GM23338 (cell line): ENCODE results near the gene MLLT6. TPM values are rescaled to one million over a fixed set of nuclear protein-coding genes. Genes with fewer than 3 reads are reported as not detected.
A peak's percentile ranks its signal among the peaks of the same experiment; 100 is the strongest.

Experiments
- ATAC-seq: fragments of 200-7000 bp; cut with Tn5 transposase; 3 replicates; pipeline ENCODE4 v1.9.1; 2020
- DNase-seq: peaks from one replicate; pipeline ENCODE4 v3.0.0-alpha.2; 2015; ENCODE audit warnings: low spot score
- H2AFZ ChIP-seq: fragments of 200-600 bp; sonication (generic); 2 replicates; pipeline ENCODE4 v1.8.0; 2016; ENCODE audit warnings: antibody characterized with exemption, mild to moderate bottlenecking, moderate library complexity
- H3F3A ChIP-seq: fragments of 200-600 bp; sonication (generic); replicated peaks from 2 replicates; pipeline ENCODE4 v1.8.0; 2017; ENCODE audit warnings: antibody characterized with exemption, mixed run types, low read depth
- H3K27ac ChIP-seq: fragments of 200-600 bp; sonication (generic); 2 replicates; pipeline ENCODE4 v1.6.1; 2016; ENCODE audit warnings: low read depth
- H3K27me3 ChIP-seq: fragments of 200-600 bp; sonication (generic); 2 replicates; pipeline ENCODE4 v1.8.0; 2016; ENCODE audit warnings: mild to moderate bottlenecking, mixed run types, moderate library complexity; ENCODE audit not compliant: insufficient read depth
- H3K36me3 ChIP-seq: fragments of 200-600 bp; sonication (generic); 2 replicates; pipeline ENCODE4 v1.8.0; 2016; ENCODE audit warnings: mild to moderate bottlenecking; ENCODE audit not compliant: insufficient read depth
- H3K4me1 ChIP-seq: fragments of 200-600 bp; sonication (generic); 2 replicates; pipeline ENCODE4 v1.8.0; 2016; ENCODE audit warnings: mild to moderate bottlenecking, moderate library complexity; ENCODE audit not compliant: insufficient read depth
- H3K4me2 ChIP-seq: fragments of 200-600 bp; sonication (generic); 2 replicates; pipeline ENCODE4 v1.7.1; 2017; ENCODE audit warnings: mixed run types
- H3K4me3 ChIP-seq: fragments of 200-600 bp; sonication (generic); 2 replicates; pipeline ENCODE4 v1.6.1; 2016; ENCODE audit warnings: mixed run types
- H3K79me2 ChIP-seq: fragments of 200-600 bp; sonication (generic); replicated peaks from 2 replicates; pipeline ENCODE4 v1.8.0; 2017; ENCODE audit warnings: mild to moderate bottlenecking; ENCODE audit not compliant: insufficient read depth
- H3K9me2 ChIP-seq: fragments of 200-600 bp; sonication (generic); 2 replicates; pipeline ENCODE4 v1.8.0; 2017; ENCODE audit not compliant: insufficient read depth
- H4K20me1 ChIP-seq: fragments of 200-600 bp; sonication (generic); replicated peaks from 2 replicates; pipeline ENCODE4 v1.8.0; 2017; ENCODE audit warnings: mild to moderate bottlenecking; ENCODE audit not compliant: insufficient read depth
- H3K27ac Mint-ChIP-seq: 2 replicates; pipeline ENCODE4 v1.8.0; 2020; ENCODE audit warnings: inconsistent platforms, mild to moderate bottlenecking, moderate library complexity, mixed read lengths
- H3K27me3 Mint-ChIP-seq: 3 replicates; pipeline ENCODE4 v1.8.0; 2022; ENCODE audit warnings: low read depth, mild to moderate bottlenecking, moderate library complexity, mixed read lengths, inconsistent platforms; ENCODE audit not compliant: insufficient read depth, poor library complexity
- H3K36me3 Mint-ChIP-seq: 3 replicates; pipeline ENCODE4 v1.8.0; 2021; ENCODE audit warnings: low read depth, mild to moderate bottlenecking, inconsistent platforms, moderate library complexity, mixed read lengths
- H3K4me1 Mint-ChIP-seq: 3 replicates; pipeline ENCODE4 v1.8.0; 2020; ENCODE audit warnings: mild to moderate bottlenecking, inconsistent platforms, mixed read lengths
- H3K4me3 Mint-ChIP-seq: 3 replicates; pipeline ENCODE4 v1.8.0; 2021; ENCODE audit warnings: moderate library complexity, mild to moderate bottlenecking, inconsistent platforms, mixed read lengths
- H3K9me3 Mint-ChIP-seq: 3 replicates; pipeline ENCODE4 v1.8.0; 2020; ENCODE audit warnings: moderate library complexity, mild to moderate bottlenecking, inconsistent platforms, mixed read lengths
- CREB1 ChIP-seq: fragments of 250-450 bp; sonication (Bioruptor Pico); IDR thresholded peaks from 2 replicates; pipeline ENCODE4 v1.5.0; 2020; ENCODE audit warnings: low read depth, mild to moderate bottlenecking, moderate library complexity
- EZH2phosphoT487 ChIP-seq: fragments of 200-600 bp; sonication (generic); IDR thresholded peaks from one replicate; pipeline ENCODE4 v1.8.1; 2018; ENCODE audit warnings: antibody characterized with exemption; ENCODE audit not compliant: unreplicated experiment
- NANOG ChIP-seq: IDR thresholded peaks from 2 replicates; pipeline ENCODE4 v1.6.1; 2016; ENCODE audit warnings: antibody characterized with exemption, borderline replicate concordance
- ZNF114 ChIP-seq: fragments of 250-450 bp; sonication (Bioruptor Pico); IDR thresholded peaks from 2 replicates; pipeline ENCODE4 v1.5.0; 2020; ENCODE audit warnings: mild to moderate bottlenecking, moderate library complexity
- polyA plus RNA-seq: library from polyadenylated mRNA; unstranded; fragments of >200 nt; fragmentation: Nextera tagmentation; extraction: Ambion mirVana; gene quantifications from 2 replicates; pipeline ENCODE4 v1.2.1, GENCODE V29; 2016
- total RNA-seq: library from RNA; depleted of rRNA; stranded (reverse); fragments of >200 nt; shearing (Covaris generic); gene quantifications from 2 replicates; pipeline ENCODE4 v1.2.3, GENCODE V29; 2014
- TF ChIP-seq, protein P1 (sequence below), 2 experiments: fragments of 200-600 bp in 1 of 2; sonication (generic) in 1 of 2; conservative IDR thresholded peaks; 2 replicates each; pipeline versions ENCODE4 v1.5.1 to v1.6.1; 2016 to 2017; ENCODE audit warnings: antibody characterized with exemption in 2 of 2, low read depth in 2 of 2, mild to moderate bottlenecking in 2 of 2, moderate library complexity in 1 of 2
- TF ChIP-seq, protein P2 (sequence below): IDR thresholded peaks from one replicate; pipeline ENCODE4 v1.6.1; 2018; ENCODE audit warnings: antibody characterized with exemption; ENCODE audit not compliant: unreplicated experiment
- TF ChIP-seq, protein P3 (sequence below): fragments of 250-450 bp; sonication (Bioruptor Pico); IDR thresholded peaks from 2 replicates; pipeline ENCODE4 v1.5.0; 2020; ENCODE audit warnings: mild to moderate bottlenecking, moderate library complexity

The MLLT6 gene
- total and polyA plus RNA-seq, 2 experiments from 2014 or later = 2.6 to 2.8 TPM

DNA sequence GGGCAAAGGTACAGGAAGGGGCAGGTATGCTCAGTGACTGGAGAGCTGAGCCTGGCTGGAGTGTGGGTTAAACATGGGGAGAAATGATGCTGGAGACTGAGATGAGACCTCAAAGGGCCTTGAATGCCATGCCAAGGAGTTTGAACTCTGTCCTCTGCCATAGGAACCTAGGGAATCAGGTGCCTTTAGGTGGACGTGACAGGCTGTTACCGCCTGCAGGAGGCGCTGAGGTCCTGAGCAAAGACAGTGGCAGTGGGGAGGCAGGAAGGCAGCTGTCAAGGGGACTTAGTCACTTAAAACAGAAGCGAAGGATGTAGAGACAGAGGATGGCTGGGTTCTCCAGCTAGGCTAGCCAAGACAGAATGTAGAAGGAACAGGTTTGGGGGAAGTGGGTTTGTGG lies 56.5 kb downstream of the MLLT6 start:
- Histone ChIP-seq H3K9me2 (no peaks in the 10 kb centered on the region), H3K27me3 (no peaks in the 10 kb centered on the region), H3K36me3 (peaks cover 36% of the 10 kb centered on the region; the same call in 1 of the 2 replicates), H4K20me1 (peaks cover 16% of the 10 kb centered on the region), H3F3A (peaks cover 10% of the 10 kb centered on the region; the same call in 1 of the 2 replicates), H2AFZ (no peak overlapping the region), H3K27ac (no peak overlapping the region), H3K4me2 (no peak overlapping the region), H3K4me3 (no peak overlapping the region), H3K79me2 (no peaks in the 10 kb centered on the region; the same call in none of the 2 replicates), H3K4me1 (no peaks in the 10 kb centered on the region)
- ATAC-seq = peak; percentile 95
- peak; percentile 81 for DNase-seq
- Mint-ChIP-seq H3K4me1 (no peaks in the 10 kb centered on the region; the same call in 2 of the 3 replicates), H3K27ac (no peak overlapping the region), H3K36me3 (peaks cover 71% of the 10 kb centered on the region), H3K4me3 (no peak overlapping the region; the same call in 2 of the 3 replicates), H3K27me3 (peaks cover 3% of the 10 kb centered on the region), H3K9me3 (no peaks in the 10 kb centered on the region)
- TF ChIP-seq NANOG = no peak
- TF ChIP-seq, protein P1, sequence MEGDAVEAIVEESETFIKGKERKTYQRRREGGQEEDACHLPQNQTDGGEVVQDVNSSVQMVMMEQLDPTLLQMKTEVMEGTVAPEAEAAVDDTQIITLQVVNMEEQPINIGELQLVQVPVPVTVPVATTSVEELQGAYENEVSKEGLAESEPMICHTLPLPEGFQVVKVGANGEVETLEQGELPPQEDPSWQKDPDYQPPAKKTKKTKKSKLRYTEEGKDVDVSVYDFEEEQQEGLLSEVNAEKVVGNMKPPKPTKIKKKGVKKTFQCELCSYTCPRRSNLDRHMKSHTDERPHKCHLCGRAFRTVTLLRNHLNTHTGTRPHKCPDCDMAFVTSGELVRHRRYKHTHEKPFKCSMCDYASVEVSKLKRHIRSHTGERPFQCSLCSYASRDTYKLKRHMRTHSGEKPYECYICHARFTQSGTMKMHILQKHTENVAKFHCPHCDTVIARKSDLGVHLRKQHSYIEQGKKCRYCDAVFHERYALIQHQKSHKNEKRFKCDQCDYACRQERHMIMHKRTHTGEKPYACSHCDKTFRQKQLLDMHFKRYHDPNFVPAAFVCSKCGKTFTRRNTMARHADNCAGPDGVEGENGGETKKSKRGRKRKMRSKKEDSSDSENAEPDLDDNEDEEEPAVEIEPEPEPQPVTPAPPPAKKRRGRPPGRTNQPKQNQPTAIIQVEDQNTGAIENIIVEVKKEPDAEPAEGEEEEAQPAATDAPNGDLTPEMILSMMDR (conservative IDR thresholded peaks at IDR 0.05; ENCODE audit: low read depth in 2 of 2) = peak; percentile 79 to 92

DNA sequence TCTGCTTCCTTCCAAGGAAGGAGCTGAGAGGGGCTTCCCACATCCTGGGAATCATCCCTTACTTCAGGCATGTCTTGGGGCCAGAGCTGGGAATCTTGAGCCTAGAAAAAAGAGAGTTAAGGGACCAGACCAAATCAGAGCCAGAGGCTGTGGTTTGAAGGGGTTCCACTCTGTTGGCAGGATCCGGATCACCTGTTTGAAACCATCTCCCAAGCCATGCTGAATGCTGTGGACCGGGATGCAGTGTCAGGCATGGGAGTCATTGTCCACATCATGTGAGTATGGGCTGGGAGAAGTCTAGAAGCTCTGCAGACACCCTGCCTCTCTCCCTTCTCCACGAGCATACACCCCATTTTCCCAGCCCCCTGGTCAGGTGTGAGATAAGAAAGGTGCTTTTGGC lies 57.2 kb downstream of the MLLT6 start:
- Histone ChIP-seq H3F3A (peaks cover 13% of the 10 kb centered on the region; the same call in 1 of the 2 replicates), H2AFZ (no peak overlapping the region), H3K27me3 (no peaks in the 10 kb centered on the region), H3K27ac (no peak overlapping the region), H3K9me2 (no peaks in the 10 kb centered on the region), H3K4me2 (no peak overlapping the region), H3K4me1 (no peaks in the 10 kb centered on the region), H3K79me2 (no peaks in the 10 kb centered on the region; the same call in 1 of the 2 replicates), H3K36me3 (peaks cover 36% of the 10 kb centered on the region; the same call in 1 of the 2 replicates), H3K4me3 (no peak overlapping the region), H4K20me1 (peaks cover 16% of the 10 kb centered on the region)
- Mint-ChIP-seq H3K36me3 (peaks cover 74% of the 10 kb centered on the region), H3K4me3 (no peak overlapping the region), H3K27ac (no peak overlapping the region), H3K9me3 (no peaks in the 10 kb centered on the region), H3K4me1 (no peaks in the 10 kb centered on the region; the same call in 2 of the 3 replicates), H3K27me3 (peaks cover 3% of the 10 kb centered on the region)
- DNase-seq = no peak
- ATAC-seq = no peak
- TF ChIP-seq, protein P2, sequence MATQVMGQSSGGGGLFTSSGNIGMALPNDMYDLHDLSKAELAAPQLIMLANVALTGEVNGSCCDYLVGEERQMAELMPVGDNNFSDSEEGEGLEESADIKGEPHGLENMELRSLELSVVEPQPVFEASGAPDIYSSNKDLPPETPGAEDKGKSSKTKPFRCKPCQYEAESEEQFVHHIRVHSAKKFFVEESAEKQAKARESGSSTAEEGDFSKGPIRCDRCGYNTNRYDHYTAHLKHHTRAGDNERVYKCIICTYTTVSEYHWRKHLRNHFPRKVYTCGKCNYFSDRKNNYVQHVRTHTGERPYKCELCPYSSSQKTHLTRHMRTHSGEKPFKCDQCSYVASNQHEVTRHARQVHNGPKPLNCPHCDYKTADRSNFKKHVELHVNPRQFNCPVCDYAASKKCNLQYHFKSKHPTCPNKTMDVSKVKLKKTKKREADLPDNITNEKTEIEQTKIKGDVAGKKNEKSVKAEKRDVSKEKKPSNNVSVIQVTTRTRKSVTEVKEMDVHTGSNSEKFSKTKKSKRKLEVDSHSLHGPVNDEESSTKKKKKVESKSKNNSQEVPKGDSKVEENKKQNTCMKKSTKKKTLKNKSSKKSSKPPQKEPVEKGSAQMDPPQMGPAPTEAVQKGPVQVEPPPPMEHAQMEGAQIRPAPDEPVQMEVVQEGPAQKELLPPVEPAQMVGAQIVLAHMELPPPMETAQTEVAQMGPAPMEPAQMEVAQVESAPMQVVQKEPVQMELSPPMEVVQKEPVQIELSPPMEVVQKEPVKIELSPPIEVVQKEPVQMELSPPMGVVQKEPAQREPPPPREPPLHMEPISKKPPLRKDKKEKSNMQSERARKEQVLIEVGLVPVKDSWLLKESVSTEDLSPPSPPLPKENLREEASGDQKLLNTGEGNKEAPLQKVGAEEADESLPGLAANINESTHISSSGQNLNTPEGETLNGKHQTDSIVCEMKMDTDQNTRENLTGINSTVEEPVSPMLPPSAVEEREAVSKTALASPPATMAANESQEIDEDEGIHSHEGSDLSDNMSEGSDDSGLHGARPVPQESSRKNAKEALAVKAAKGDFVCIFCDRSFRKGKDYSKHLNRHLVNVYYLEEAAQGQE = no peak
- no peak for TF ChIP-seq EZH2phosphoT487
- no peak for TF ChIP-seq ZNF114 (CRISPR knock-in tag)
- TF ChIP-seq, protein P3, sequence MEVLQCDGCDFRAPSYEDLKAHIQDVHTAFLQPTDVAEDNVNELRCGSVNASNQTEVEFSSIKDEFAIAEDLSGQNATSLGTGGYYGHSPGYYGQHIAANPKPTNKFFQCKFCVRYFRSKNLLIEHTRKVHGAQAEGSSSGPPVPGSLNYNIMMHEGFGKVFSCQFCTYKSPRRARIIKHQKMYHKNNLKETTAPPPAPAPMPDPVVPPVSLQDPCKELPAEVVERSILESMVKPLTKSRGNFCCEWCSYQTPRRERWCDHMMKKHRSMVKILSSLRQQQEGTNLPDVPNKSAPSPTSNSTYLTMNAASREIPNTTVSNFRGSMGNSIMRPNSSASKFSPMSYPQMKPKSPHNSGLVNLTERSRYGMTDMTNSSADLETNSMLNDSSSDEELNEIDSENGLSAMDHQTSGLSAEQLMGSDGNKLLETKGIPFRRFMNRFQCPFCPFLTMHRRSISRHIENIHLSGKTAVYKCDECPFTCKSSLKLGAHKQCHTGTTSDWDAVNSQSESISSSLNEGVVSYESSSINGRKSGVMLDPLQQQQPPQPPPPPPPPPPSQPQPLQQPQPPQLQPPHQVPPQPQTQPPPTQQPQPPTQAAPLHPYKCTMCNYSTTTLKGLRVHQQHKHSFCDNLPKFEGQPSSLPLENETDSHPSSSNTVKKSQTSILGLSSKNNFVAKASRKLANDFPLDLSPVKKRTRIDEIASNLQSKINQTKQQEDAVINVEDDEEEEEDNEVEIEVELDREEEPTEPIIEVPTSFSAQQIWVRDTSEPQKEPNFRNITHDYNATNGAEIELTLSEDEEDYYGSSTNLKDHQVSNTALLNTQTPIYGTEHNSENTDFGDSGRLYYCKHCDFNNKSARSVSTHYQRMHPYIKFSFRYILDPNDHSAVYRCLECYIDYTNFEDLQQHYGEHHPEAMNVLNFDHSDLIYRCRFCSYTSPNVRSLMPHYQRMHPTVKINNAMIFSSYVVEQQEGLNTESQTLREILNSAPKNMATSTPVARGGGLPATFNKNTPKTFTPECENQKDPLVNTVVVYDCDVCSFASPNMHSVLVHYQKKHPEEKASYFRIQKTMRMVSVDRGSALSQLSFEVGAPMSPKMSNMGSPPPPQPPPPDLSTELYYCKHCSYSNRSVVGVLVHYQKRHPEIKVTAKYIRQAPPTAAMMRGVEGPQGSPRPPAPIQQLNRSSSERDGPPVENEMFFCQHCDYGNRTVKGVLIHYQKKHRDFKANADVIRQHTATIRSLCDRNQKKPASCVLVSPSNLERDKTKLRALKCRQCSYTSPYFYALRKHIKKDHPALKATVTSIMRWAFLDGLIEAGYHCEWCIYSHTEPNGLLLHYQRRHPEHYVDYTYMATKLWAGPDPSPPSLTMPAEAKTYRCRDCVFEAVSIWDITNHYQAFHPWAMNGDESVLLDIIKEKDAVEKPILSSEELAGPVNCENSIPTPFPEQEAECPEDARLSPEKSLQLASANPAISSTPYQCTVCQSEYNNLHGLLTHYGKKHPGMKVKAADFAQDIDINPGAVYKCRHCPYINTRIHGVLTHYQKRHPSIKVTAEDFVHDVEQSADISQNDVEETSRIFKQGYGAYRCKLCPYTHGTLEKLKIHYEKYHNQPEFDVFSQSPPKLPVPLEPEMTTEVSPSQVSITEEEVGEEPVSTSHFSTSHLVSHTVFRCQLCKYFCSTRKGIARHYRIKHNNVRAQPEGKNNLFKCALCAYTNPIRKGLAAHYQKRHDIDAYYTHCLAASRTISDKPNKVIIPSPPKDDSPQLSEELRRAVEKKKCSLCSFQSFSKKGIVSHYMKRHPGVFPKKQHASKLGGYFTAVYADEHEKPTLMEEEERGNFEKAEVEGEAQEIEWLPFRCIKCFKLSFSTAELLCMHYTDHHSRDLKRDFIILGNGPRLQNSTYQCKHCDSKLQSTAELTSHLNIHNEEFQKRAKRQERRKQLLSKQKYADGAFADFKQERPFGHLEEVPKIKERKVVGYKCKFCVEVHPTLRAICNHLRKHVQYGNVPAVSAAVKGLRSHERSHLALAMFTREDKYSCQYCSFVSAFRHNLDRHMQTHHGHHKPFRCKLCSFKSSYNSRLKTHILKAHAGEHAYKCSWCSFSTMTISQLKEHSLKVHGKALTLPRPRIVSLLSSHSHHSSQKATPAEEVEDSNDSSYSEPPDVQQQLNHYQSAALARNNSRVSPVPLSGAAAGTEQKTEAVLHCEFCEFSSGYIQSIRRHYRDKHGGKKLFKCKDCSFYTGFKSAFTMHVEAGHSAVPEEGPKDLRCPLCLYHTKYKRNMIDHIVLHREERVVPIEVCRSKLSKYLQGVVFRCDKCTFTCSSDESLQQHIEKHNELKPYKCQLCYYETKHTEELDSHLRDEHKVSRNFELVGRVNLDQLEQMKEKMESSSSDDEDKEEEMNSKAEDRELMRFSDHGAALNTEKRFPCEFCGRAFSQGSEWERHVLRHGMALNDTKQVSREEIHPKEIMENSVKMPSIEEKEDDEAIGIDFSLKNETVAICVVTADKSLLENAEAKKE (CRISPR knock-in tag) = no peak
- TF ChIP-seq CREB1 (CRISPR knock-in tag) = no peak
- TF ChIP-seq, protein P1 (conservative IDR thresholded peaks at IDR 0.05; ENCODE audit: low read depth in 2 of 2) = no peak
